ENCODE data around the gene AQP2. TPM values are rescaled to one million over a fixed set of nuclear protein-coding genes. Genes with fewer than 3 reads are reported as not detected.

The AQP2 gene
- total RNA-seq, 4 donors from 2014 or later: not detected

GRCh38 chr12:49952391-49953055 lies 2.0 kb downstream of the AQP2 start:
- no peaks in the 10 kb centered on the region for H3K9me3 ChIP-seq
- no peak for DNase-seq
- no peak overlapping the region for H3K27ac ChIP-seq
- in situ Hi-C loops (cut with MboI; ENCODE audit: low pct_ligation_motif_present in 1 of 4, low pct_unique_long_range_greater_than_20kb in 1 of 4, low sequenced_read_pairs in 3 of 4) (loop anchor here in 1 of 4 donors (25.0 kb wide), 1 partner anchor 235 kb away; no protein-coding TSS in a partner anchor), intact Hi-C loops (cut with DNase I; ENCODE audit: low total_unique reads) (no loop called here)
- no peak for TF ChIP-seq POLR2A (IDR thresholded peaks at IDR 0.05)
- no peak for TF ChIP-seq CTCF (IDR thresholded peaks at IDR 0.05)
- TF ChIP-seq POLR2AphosphoS5 (IDR thresholded peaks at IDR 0.05): no peak
- no peak for TF ChIP-seq EP300 (IDR thresholded peaks at IDR 0.05; ENCODE audit: low read depth)
- H3K27me3 ChIP-seq: peaks cover 39% of the 10 kb centered on the region
- H3K4me1 ChIP-seq: no peaks in the 10 kb centered on the region
- no peaks in the 10 kb centered on the region for H3K36me3 ChIP-seq
- H3K4me3 ChIP-seq: no peak overlapping the region
- WGBS, 2 donors (ENCODE audit: low coverage in 1 of 2): 72% methylated on average over 1 of the region's 1 CpG; no CpG with 5 or more reads in 1 of the 2 donors

GRCh38 chr12:49953151-49953550 lies 2.6 kb downstream of the AQP2 start:
- Histone ChIP-seq H3K9me3 (no peaks in the 10 kb centered on the region), H3K36me3 (no peaks in the 10 kb centered on the region), H3K4me3 (no peak overlapping the region), H3K27ac (no peak overlapping the region), H3K27me3 (peaks cover 45% of the 10 kb centered on the region), H3K4me1 (no peaks in the 10 kb centered on the region)
- WGBS, 2 donors (ENCODE audit: low coverage in 1 of 2): 77 to 82% methylated on average over 2 to 4 of the region's 4 CpGs
- intact Hi-C loops (cut with DNase I; ENCODE audit: low total_unique reads): no loop called here
- in situ Hi-C loops (cut with MboI; ENCODE audit: low pct_ligation_motif_present in 1 of 4, low pct_unique_long_range_greater_than_20kb in 1 of 4, low sequenced_read_pairs in 3 of 4): loop anchor here in 1 of 4 donors (25.0 kb wide), 1 partner anchor 234 kb away; no protein-coding TSS in a partner anchor
- TF ChIP-seq EP300 (IDR thresholded peaks at IDR 0.05; ENCODE audit: low read depth): no peak
- TF ChIP-seq POLR2AphosphoS5 (IDR thresholded peaks at IDR 0.05): no peak
- TF ChIP-seq POLR2A (IDR thresholded peaks at IDR 0.05): no peak
- TF ChIP-seq CTCF (IDR thresholded peaks at IDR 0.05): no peak
- no peak for DNase-seq

GRCh38 chr12:49953961-49954846 lies 3.7 kb downstream of the AQP2 start:
- no peaks in the 10 kb centered on the region for H3K36me3 ChIP-seq
- no peak for TF ChIP-seq EP300 (IDR thresholded peaks at IDR 0.05; ENCODE audit: low read depth)
- no peak for TF ChIP-seq POLR2A (IDR thresholded peaks at IDR 0.05)
- no peak for TF ChIP-seq CTCF (IDR thresholded peaks at IDR 0.05)
- TF ChIP-seq POLR2AphosphoS5 (IDR thresholded peaks at IDR 0.05): no peak
- intact Hi-C loops (cut with DNase I; ENCODE audit: low total_unique reads): no loop called here
- no peaks in the 10 kb centered on the region for H3K9me3 ChIP-seq
- H3K27ac ChIP-seq: no peak overlapping the region
- in situ Hi-C loops (cut with MboI; ENCODE audit: low pct_ligation_motif_present in 1 of 4, low pct_unique_long_range_greater_than_20kb in 1 of 4, low sequenced_read_pairs in 3 of 4): loop anchor here in 1 of 4 donors (25.0 kb wide), 1 partner anchor 233 kb away; no protein-coding TSS in a partner anchor
- H3K4me1 ChIP-seq: no peaks in the 10 kb centered on the region
- no peak for DNase-seq
- no peak overlapping the region for H3K4me3 ChIP-seq
- WGBS, 2 donors (ENCODE audit: low coverage in 1 of 2): 79% methylated on average over 21 of the region's 21 CpGs; no CpG with 5 or more reads in 1 of the 2 donors
- H3K27me3 ChIP-seq: peaks cover 56% of the 10 kb centered on the region
